Thyroid gland (tissue), 4 donors: ENCODE measurements around the gene PATJ.
"Not testable (repeated sequence)": the region's sequence is repeated elsewhere in the genome, so short reads cannot be mapped to it uniquely, and the experiment has no call there.

Experiments used
- POLR2A ChIP-seq, 2 donors: fragments of 450-650 bp; IDR thresholded peaks; one replicate each; pipeline ENCODE4 v1.6.1; 2017; ENCODE audit warnings: antibody characterized with exemption in 2 of 2, mild to moderate bottlenecking in 2 of 2, moderate library complexity in 1 of 2
- TF ChIP-seq, protein P1 (sequence below), 6 experiments: fragments of 200-600 bp in 3 of 6; fragments of 450-650 bp in 3 of 6; sonication (generic) in 3 of 6; IDR thresholded peaks; one replicate each; pipeline ENCODE4 v1.5.1; 2016 to 2019; ENCODE audit warnings: antibody characterized with exemption in 6 of 6, mild to moderate bottlenecking in 2 of 6, inconsistent platforms in 1 of 6, moderate library complexity in 1 of 6

DNA sequence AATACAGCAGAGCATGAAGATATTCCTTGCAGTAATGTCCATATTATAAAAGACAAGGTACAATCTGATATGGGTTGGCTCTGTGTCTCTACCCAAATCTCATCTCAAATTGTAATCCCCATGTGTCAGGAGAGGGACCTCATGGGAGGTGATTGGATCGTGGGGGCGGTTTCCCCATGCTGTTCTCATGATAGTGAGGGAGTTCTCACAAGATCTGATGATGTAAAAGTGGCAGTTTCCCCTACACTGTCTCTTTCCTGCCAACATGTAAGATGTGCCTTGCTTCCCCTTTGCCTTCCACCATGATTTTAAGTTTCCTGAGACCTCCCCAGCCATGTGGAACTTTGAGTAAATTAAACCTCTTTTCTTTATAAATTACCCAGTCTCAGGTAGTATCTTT, 152.0 kb downstream of the PATJ start:
- TF ChIP-seq, protein P1, sequence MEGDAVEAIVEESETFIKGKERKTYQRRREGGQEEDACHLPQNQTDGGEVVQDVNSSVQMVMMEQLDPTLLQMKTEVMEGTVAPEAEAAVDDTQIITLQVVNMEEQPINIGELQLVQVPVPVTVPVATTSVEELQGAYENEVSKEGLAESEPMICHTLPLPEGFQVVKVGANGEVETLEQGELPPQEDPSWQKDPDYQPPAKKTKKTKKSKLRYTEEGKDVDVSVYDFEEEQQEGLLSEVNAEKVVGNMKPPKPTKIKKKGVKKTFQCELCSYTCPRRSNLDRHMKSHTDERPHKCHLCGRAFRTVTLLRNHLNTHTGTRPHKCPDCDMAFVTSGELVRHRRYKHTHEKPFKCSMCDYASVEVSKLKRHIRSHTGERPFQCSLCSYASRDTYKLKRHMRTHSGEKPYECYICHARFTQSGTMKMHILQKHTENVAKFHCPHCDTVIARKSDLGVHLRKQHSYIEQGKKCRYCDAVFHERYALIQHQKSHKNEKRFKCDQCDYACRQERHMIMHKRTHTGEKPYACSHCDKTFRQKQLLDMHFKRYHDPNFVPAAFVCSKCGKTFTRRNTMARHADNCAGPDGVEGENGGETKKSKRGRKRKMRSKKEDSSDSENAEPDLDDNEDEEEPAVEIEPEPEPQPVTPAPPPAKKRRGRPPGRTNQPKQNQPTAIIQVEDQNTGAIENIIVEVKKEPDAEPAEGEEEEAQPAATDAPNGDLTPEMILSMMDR (IDR thresholded peaks at IDR 0.05): not testable (repeated sequence)
- TF ChIP-seq POLR2A (IDR thresholded peaks at IDR 0.05): not testable (repeated sequence)
